GM19455 (cell line): ENCODE data around the gene DLGAP5.

Experiments used
- ATAC-seq: cut with Tn5 transposase; IDR thresholded peaks from one replicate; pipeline ENCODE4 v1.9.1; 2021; ENCODE audit not compliant: unreplicated experiment

The DLGAP5 gene, protein sequence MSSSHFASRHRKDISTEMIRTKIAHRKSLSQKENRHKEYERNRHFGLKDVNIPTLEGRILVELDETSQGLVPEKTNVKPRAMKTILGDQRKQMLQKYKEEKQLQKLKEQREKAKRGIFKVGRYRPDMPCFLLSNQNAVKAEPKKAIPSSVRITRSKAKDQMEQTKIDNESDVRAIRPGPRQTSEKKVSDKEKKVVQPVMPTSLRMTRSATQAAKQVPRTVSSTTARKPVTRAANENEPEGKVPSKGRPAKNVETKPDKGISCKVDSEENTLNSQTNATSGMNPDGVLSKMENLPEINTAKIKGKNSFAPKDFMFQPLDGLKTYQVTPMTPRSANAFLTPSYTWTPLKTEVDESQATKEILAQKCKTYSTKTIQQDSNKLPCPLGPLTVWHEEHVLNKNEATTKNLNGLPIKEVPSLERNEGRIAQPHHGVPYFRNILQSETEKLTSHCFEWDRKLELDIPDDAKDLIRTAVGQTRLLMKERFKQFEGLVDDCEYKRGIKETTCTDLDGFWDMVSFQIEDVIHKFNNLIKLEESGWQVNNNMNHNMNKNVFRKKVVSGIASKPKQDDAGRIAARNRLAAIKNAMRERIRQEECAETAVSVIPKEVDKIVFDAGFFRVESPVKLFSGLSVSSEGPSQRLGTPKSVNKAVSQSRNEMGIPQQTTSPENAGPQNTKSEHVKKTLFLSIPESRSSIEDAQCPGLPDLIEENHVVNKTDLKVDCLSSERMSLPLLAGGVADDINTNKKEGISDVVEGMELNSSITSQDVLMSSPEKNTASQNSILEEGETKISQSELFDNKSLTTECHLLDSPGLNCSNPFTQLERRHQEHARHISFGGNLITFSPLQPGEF

GRCh38 chr14:55191203-55192053 lies at the start of gene DLGAP5:
DLGAP5 (minus strand) TSS chr14:55191585; CDS start chr14:55189179, 2,406 bp downstream.
- peak; percentile 98 for ATAC-seq

DNA sequence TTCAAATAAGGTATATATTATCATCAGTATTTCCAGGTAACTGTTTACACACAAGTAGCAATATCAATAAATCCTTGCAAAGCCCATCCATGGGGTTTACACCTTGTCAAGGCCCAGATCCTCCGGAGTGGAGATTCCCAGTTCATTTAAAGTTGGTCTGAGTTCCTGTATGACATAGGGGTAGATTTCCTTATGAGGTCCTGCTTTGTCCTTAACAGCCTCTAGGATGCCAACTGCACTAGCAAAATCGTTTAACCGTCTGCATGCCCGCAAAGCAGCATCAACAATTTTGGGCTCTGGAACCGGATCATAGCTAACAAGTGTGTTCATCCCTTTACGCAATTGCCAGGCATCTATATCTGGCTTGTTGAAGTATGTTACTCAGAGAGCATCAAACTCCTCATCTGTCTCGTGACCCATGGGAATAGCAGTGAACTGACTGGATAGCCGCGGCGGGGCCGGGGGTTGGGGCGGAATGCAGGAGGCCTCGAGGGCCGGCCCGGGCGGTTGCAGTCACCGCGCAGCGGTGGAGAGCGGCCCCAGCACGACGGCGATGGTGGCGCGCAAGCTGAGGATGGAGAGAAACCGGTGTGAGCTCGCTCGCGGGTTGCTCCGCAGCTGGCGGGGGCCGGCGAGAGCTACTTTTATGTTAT lies 49.3 kb upstream of the DLGAP5 start:
- ATAC-seq = no peak

GRCh38 chr14:55239320-55239719 lies 47.9 kb upstream of the DLGAP5 start:
- no peak for ATAC-seq

DNA sequence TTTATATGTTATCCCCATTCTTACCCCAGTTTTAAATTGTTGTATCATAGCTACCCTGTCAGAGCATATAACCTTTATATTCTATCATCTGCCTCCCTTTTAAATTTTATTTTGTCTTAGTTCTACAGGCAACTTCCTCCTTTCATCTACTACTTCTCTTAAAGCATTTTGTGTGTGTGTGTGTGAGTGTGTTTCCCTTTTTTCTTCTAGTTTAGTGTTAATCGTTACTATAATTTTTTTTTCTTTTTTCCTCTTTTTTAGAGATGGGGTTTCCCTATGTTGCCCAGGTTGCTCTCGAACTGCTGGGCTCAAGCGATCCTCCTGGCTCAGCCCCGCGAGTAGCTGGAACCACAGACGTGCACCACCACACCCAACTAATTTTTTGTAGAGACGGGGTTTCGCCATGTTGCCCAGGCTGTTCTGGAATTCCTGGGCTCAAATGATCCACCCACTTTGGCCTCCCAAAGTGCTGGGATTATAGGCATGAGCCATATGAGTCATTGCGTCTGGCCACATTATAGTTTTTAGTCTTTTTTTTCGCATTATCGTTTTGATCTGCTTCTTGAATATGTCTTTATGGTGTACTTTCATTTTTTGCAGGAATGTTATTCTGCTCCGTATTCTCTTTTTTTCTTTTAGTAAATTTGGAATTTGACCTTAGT lies 46.8 kb upstream of the DLGAP5 start:
- ATAC-seq = no peak

- no peak for ATAC-seq
Measured at GRCh38 chr14:55233591-55233990, 42.2 kb upstream of the DLGAP5 start.

GRCh38 chr14:55228261-55228660 lies 36.9 kb upstream of the DLGAP5 start:
- no peak for ATAC-seq

- ATAC-seq = no peak
Measured at GRCh38 chr14:55223364-55223763, 32.0 kb upstream of the DLGAP5 start.

DNA sequence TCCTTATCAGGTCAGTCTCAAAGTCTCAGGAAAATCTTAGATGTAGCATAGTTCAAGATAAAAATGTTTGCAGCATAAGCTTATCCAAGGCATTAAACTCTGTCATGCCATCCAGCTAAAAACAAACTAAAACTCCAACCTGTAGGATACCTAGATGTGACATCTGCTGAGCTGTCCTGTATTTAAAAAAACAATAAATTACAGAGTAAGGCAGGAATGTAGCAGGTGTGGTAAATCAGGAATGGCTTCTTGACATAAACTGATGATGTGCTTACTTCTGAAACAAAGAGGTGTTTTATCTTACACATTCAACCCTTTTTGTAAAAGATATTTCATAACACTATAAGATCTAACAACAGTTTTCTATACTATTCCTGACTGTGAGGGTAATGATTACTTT lies 30.6 kb upstream of the DLGAP5 start:
- no peak for ATAC-seq

DNA sequence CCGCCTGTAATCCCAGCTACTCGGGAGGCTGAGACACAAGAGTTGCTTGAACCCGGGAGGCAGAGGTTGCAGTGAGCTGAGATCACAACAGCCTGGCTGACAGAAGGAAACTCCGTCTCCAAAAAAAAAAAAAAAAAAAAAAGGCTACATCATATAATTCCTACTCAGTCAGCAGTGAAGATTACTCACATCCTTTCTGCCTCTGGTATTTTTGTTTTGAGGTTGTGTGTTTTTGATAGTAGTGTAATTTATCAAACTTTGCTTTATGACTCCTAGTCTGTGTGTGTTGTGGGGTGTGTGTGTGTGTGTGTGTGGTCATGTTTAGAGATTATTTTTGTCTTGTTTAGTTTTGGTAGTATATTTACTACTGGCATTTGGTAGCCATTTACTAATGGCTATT lies 29.8 kb upstream of the DLGAP5 start:
- no peak for ATAC-seq

- ATAC-seq = no peak
Measured at GRCh38 chr14:55220230-55220629, 28.8 kb upstream of the DLGAP5 start.

DNA sequence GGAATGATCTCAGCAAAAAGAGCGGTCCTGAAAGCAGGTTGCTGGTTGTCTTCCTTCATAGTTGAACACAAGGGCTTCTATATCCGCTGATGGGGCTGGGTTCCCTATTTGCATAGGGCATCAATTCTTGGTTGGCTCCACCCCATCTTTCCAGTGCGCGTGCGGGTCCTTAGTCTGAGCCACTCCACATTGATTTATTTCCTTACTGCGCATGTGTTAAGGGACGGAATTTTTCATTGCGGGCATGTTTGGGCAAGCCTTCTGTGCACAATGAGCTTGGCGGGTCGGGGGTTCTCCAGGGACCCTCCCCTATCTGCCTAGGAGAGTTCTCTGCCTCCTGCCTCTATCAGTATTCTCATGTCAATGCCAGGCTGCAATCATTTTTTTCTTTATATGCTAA lies 21.2 kb upstream of the DLGAP5 start:
- no peak for ATAC-seq

GRCh38 chr14:55207832-55208231 lies 16.4 kb upstream of the DLGAP5 start:
- ATAC-seq = no peak

GRCh38 chr14:55206175-55206693 lies 14.8 kb upstream of the DLGAP5 start:
- no peak for ATAC-seq

- no peak for ATAC-seq
Measured at GRCh38 chr14:55201219-55202101, 10.1 kb upstream of the DLGAP5 start.

GRCh38 chr14:55200651-55201050 lies 9.3 kb upstream of the DLGAP5 start:
- no peak for ATAC-seq

- ATAC-seq = no peak
Measured at GRCh38 chr14:55198749-55199148, 7.4 kb upstream of the DLGAP5 start.

GRCh38 chr14:55194656-55195355 lies 3.4 kb upstream of the DLGAP5 start:
- ATAC-seq = no peak

- ATAC-seq = no peak
Measured at GRCh38 chr14:55192054-55192621, 753 bp upstream of the DLGAP5 start.
